ENCODE results near the gene PLXNA4.
"Not testable (repeated sequence)": the region's sequence is repeated elsewhere in the genome, so short reads cannot be mapped to it uniquely, and the experiment has no call there.

Gene PLXNA4, protein sequence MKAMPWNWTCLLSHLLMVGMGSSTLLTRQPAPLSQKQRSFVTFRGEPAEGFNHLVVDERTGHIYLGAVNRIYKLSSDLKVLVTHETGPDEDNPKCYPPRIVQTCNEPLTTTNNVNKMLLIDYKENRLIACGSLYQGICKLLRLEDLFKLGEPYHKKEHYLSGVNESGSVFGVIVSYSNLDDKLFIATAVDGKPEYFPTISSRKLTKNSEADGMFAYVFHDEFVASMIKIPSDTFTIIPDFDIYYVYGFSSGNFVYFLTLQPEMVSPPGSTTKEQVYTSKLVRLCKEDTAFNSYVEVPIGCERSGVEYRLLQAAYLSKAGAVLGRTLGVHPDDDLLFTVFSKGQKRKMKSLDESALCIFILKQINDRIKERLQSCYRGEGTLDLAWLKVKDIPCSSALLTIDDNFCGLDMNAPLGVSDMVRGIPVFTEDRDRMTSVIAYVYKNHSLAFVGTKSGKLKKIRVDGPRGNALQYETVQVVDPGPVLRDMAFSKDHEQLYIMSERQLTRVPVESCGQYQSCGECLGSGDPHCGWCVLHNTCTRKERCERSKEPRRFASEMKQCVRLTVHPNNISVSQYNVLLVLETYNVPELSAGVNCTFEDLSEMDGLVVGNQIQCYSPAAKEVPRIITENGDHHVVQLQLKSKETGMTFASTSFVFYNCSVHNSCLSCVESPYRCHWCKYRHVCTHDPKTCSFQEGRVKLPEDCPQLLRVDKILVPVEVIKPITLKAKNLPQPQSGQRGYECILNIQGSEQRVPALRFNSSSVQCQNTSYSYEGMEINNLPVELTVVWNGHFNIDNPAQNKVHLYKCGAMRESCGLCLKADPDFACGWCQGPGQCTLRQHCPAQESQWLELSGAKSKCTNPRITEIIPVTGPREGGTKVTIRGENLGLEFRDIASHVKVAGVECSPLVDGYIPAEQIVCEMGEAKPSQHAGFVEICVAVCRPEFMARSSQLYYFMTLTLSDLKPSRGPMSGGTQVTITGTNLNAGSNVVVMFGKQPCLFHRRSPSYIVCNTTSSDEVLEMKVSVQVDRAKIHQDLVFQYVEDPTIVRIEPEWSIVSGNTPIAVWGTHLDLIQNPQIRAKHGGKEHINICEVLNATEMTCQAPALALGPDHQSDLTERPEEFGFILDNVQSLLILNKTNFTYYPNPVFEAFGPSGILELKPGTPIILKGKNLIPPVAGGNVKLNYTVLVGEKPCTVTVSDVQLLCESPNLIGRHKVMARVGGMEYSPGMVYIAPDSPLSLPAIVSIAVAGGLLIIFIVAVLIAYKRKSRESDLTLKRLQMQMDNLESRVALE (N-terminal part only)

DNA sequence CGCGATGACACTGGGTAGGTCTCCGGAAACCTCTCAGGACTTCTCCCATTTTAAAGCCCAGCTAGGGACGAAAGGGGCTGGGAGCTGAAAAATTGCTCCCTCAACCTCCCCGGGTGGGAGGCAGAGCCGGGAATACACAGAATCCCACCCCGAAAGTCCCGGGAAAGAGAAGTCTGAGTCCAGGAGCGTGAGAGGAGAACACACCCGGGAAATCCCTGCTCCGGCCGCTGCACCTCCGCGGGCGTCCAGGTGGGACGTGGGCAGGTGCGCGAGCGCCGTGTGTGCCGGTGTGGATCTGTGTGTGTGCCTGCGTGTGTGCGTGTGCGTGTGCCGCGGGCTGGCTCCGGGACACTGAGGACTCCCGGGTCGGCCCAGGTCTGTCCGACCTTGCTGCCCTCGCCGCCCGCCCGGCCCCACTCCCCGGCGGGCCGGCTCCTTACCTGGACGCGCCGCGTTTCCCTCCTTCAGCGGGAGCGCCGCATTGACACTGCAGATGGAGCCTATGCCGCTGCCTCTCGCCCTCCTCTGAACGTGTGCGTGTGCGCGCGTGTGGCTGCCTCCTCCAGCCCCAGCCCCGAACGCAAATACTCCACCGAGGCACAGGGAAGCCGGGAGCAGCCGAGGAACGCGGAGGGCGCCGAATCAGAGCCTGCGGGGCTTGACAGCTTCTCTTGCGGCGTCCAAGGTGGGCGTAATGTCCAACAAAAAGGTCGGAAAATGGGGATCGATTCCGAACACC lies at the start of gene PLXNA4:
PLXNA4 (minus strand) TSS at position 489 of the 739 bp plus-strand sequence. CDS start 67,777 bp downstream, outside the sequence.
- DNase-seq (ENCODE audit: low spot score), result no peak

DNA sequence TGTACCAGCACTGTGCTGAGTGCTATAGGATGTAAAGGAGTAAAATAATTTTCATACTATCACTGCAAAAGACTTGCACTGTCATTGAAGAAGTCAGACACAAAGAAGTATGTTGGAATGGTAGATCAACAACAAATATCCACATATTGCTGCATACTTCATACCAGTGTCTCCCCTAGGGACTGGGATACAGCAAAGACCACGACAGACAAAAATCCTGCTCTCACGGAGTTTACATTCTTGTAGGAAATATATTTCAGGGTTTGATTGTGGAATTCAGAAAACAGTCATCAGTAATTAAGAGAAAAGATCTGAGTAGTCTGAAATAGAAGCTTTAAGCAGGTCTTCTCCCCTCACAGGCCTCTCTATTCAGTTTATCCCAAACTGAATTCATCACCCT lies 49.4 kb upstream of the PLXNA4 start:
- no peak for DNase-seq (ENCODE audit: low spot score)

DNA sequence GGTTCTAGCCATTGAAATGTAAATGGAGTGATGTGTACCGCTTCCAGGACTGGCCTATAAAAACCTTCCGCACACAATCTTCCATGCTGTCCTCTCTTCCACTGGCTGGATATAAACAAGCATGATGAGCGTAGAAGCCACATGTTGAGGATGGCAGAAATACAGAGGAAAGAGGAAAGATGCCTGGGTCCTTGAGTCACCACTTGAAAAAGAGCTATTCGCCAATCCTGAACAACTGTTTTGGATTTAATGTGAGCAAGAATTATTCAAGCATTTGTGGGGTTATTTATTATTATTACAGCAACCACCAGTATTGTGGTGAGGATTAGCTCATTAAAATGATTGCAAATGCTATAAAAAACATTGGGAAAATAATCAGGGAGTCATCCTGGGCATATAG lies 45.8 kb upstream of the PLXNA4 start:
- no peak for DNase-seq (ENCODE audit: low spot score)

DNA sequence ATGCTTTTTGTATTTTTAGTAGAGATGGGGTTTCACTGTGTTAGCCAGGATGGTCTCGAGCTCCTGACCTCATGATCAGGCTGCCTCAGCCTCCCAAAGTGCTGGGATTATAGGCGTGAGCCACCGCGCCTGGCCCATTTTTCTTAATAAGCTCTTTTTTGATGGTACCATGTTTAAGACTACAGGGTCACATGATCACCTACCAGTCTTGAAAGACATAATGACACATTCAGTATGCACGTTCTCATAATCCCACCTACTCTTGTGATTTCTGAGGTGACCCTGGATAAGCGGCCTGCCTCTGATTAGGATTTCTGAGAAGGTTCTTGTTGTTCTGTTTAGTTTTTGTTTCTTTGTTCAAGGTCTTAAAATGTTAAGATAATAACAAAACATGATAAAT lies 43.7 kb upstream of the PLXNA4 start:
- DNase-seq (ENCODE audit: low spot score), result no peak

DNA sequence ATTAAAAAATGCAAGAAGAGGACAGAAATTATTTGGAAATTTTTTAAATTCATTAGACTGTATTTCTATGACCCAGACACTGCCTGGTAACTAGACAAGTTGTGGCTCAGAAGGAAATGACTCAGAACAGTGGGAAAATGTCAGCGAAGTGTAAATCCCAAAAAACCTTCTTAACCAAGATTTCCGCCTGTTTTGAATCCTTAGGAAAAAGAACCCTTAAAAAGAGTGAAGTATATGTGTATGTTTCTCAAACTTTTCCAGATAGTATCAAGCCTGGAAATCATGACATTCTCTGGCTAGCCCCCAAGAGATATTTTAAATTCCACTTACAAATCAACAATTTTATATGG lies 42.7 kb upstream of the PLXNA4 start:
- DNase-seq (ENCODE audit: low spot score), result no peak

DNA sequence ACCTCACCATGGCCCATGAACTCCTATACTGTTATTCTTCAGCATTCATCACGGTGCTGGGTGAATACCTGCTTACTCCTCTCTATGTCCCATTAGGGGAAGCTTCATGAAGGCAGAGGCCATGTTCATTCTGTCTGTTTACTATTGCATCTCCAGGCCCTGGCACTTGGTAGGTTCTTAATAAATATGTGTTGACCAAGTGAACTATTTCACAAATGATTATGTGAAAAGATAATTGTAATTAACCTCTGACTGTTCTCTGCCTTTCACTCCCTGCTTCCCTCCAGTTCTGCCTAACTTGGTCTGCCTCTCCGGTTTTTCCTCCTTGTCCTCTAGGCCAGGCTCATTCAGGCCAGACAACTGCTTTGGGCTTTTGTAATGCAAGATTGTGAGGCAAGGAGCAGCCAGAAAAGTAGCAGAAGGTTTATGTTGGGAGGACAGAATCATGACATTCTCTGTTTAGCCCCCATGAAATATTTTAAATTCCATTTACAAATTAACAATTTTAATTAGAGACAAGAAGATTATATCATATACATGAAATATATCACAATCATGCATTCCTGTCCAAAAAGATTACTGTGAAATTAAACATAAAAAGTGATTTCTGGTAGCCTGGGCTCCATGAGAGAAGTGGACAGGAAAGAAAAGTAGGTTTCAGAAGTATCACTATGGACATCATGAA lies 42.1 kb upstream of the PLXNA4 start:
- DNase-seq (ENCODE audit: low spot score), result no peak

DNA sequence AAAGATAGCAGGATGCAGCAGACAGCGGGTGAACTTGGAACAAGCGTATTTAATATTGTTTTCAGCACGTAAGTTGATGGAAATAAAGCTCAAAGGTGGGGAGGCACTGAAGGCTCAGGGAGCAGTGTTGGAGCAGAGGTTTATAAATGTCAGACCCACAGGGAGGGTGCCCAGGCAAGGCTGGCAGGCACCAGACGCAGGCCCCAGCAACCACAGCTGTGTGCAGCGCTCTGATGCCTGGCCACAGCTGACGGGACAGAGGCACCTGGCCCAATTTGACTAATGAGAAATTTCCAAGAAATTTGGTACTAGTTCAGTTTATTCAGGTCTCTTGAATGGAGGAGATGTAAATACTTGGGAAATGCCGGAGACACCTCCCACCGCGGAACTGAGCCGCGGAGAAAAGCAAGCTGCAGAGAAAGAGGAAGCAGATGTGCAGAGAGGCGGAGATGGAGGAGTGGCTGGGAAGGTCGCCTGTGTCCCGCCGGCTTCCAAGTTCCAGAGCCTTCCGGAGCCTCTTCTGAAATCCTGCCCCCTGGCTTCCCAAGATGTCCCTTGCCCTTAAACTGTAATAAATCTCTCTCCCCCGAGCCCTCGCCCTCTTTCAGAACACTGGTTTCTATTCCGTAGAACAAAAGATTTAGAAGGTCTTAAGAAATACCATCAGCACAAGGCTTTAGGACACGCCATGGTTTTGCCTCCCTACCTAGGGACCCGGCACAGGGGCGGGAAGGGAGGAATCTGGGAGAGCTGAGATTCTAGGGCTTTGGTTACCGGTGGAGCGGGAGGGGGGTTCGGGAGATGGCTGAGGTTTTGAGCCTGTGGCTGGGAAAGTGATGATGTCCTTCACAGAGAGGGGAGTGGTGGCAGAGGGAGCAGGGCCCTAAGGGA lies 38.4 kb upstream of the PLXNA4 start:
- DNase-seq (ENCODE audit: low spot score), result no peak

DNA sequence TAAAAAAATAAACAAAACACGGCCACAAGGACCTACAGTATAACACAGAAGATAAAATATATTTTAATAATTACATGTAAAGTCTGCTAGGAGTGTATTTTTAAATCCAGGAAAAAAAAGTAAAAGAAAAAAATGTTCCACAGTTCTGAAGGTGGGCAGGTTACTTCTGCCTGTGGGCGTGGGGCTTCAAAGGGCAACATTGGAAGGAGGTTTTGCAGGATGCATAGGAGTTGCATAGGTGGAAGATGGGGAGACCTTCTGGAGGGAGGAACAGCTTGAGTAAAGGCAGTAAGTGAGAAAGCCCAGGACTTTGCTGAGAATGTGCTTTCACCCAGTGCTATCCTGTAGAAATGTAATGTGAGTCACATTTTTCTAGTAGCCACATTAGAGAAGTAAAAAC lies 37.5 kb upstream of the PLXNA4 start:
- DNase-seq (ENCODE audit: low spot score), result no peak

DNA sequence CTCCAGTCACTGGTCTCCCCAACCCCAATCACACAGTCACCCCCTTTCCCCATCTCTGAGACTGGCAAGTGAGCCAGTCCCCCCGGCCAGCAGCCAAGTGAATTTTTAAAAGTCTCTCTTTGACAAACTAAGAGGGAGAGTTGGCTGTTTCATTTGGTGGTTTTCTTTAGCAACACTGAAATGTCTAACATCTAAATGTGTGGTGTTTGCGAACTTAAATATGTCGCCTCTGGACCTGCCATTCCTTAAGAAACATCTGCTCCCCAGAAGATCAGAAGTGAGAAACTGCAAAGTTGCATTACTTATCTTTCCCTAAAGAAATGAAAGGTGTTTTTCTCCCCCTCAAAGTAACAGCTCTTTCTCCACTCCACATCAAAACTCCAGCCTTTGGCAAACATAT lies 34.7 kb upstream of the PLXNA4 start:
- DNase-seq (ENCODE audit: low spot score), result no peak

DNA sequence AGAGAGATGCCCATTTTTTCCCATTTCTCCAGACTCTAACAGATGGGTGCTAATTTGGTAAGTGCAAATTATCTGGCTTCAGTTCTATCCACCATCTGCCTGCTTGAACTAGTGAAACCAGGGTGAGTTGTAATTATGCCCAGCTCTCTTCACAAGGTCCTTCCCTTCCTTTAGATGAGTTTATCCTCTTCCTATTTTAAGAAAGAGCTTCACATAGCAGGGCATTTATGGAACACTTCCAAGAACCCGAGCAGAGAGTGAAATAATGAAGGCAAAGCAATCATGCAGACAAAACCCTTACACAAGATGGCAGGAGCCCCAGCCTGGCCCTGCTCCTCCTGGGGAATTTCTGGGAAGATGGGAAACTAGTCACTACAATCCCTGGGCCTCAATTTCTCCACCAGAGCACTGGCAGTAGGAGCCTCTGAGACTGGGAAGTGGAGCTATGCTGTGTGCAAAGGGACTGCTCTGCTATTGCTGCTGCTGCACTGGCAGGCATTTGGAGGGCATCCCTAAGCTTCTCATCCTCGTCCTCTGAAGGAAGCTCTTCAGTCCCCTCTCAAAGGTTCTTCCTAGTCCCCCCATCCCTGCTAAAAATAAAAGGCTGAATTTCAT lies 33.7 kb upstream of the PLXNA4 start:
- no peak for DNase-seq (ENCODE audit: low spot score)

DNA sequence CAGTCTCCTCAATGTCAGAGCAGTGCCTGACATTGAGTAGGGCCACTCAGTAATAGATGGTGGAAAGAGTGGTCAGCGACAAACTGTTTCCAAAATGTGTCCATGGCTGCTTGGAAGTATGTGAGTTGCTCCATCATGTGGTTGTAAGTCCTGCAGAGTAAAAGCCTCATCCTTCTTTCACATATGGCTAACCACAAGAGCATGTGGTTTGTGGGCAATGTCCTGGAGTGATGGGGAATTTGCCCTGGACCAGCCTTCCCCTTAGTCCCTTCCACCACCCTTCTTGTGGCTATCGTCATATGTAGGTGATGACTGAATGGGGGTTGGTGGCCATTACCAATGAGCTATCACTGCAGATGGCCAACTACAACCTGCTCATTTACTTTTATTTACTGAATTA lies 33.0 kb upstream of the PLXNA4 start:
- no peak for DNase-seq (ENCODE audit: low spot score)

DNA sequence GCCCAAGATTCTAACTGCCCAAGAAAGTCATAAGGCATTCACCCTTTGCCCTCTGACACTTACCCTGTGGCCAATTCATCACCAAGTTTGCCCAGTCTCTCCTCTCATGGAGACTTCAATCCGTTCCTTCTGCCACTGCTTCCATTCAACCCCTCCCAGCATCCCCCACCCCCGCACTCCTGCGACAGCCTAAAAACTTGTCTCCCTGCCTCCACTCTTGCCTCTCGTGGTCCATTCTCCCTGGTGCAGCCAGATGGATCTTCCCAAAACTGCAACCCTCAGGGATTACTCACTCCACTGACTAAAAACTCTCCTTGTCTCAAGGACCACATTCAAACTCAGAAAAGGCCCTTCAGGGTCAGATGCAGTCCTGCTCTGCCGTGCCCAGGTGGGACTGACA lies 32.3 kb upstream of the PLXNA4 start:
- DNase-seq (ENCODE audit: low spot score), result no peak

DNA sequence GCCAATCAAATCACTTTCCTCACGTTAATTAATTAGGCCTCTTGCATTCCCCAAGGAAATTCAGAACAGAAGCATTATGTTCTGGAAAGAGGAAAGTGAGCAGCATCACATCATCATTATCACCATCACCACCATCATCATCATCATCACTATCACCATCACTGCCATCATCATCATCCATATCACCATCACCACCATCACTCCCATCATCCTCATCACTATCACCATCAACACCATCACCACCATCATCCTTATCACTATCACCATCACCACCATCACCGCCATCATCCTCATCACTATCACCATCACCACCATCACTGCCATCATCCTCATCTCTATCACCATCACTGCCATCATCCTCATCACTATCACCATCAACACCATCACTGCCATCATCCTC lies 31.4 kb upstream of the PLXNA4 start:
- DNase-seq (ENCODE audit: low spot score), result no peak

DNA sequence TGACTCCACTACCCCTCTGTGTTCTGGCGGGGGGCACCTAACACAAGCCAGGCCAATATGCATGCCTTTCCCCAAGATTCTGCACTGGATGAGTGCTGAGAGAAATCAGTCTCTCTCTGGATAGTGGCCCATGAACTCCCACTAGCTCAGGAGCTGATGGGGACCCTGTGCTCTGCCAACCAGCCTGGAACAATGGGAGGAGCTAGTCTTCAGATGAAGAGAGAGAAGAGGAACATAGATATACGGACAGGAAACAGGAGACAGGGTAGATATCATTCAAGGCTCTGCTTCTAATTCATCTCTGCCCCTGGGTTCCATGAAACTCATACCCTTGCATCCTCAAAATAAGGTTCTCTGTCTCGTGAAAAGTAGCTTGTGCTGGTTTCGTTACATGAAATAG lies 27.9 kb upstream of the PLXNA4 start:
- DNase-seq (ENCODE audit: low spot score), result no peak

DNA sequence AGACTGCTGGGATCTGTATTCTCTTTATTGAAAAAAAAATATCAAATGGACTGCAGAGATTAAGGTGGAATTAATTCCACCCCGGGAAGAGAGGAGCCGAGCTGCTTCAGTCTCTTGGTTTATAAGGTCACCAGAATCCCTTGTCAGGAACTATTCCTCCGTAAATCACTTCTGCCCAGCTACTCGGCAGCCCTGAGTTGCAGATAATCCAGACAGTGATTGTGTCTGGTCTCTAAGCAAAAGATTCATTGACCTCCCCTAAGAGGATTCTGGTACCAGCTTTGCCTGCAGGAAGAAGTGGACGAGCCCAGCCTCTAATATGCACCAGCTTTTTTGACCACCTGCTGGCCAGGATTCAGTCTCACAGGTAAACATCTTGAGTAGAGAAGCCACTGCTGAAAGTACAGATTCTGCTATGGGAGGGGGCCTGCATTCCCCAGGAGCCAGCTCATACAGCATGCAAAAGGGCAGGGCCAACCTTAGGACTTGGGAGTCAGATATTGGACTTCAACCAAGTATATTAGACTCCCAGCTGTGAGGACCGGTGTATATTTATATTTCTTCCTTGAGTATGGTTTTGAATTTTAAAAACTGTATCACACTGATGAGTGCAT lies 27.1 kb upstream of the PLXNA4 start:
- no peak for DNase-seq (ENCODE audit: low spot score)

DNA sequence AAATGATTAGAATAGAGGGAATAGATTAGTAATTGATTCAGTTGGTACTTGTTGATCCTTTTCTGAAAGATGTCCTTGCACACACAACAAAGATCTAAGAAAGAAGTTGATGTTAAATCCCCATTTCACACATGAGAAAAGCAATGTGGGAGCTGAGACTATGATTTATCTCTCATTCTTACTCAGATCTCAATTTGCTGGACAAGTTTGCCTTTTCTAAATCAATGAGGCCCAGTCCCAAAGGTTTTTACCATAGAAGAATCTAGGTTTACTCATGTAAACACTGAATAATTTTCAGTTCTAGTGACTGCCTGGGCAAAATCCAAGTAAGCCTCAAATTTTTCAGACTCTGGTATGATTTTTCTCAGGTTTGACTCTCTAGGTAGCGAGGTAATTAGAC lies 25.5 kb upstream of the PLXNA4 start:
- no peak for DNase-seq (ENCODE audit: low spot score)

DNA sequence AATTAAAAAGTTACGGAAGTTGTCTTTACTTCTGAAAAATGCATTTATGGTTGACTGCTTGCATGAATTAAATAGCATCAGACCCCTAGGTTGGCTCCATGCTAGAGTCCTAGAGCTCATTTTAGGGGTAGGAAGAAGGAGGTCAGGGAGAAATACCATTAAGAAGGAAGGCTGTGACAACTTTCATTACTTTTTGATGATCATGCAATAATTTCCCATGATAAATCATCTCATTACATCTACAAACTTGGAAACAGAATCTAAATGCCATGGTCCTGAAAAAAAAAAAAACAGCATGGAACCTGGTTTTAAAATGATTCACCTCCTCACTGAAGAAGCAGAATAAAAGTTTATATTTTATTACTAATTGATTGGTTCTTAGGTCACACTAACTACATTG lies 20.3 kb upstream of the PLXNA4 start:
- no peak for DNase-seq (ENCODE audit: low spot score)

DNA sequence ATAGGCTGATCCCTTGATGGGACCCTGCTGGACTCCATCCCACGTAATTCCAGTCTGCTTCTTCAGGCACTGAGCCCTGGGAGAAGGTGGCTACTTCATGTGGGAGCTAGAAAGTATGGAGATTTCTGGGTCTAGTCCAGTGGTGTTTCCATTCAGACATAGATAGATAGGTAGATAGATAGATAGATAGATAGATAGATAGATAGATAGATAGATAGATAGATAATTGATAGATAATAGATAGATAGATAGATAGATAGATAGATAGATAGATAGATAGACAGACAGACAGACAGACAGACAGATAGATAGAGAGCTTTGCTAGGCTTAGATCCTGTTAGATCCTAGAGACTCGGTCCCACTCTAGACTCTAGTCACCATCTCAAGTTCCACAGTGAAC lies 18.5 kb upstream of the PLXNA4 start:
- not testable (repeated sequence) for DNase-seq (ENCODE audit: low spot score)

DNA sequence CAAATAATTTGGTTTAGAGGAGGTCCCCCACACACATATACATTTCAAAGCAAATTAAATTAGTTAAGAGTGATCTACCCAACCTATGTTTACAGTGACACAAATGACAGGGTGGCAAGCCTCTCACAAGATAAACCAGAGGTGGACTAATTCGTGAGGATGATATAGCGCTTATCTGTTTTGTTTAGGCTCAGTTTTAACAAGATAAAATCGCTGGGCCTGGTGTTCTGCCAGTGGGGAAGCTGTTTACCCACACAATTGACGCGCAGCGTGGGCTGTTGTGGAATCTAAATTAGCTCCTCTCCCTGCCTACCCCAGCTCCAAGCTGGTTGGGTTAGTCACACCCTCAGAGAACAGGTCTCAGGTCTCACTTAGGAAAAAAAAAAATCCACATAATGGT lies 16.7 kb upstream of the PLXNA4 start:
- no peak for DNase-seq (ENCODE audit: low spot score)

Measured in activated CD4-positive, alpha-beta T cell treated with anti-CD3 and anti-CD28 coated beads, Interleukin-2, Interleukin-4, amounts not matched to agents 100 ng/mL and 50 ng/mL, durations not matched to agents 16 hours and 8 hours (primary cell).